ENCODE data around the gene WDR20.

DNA sequence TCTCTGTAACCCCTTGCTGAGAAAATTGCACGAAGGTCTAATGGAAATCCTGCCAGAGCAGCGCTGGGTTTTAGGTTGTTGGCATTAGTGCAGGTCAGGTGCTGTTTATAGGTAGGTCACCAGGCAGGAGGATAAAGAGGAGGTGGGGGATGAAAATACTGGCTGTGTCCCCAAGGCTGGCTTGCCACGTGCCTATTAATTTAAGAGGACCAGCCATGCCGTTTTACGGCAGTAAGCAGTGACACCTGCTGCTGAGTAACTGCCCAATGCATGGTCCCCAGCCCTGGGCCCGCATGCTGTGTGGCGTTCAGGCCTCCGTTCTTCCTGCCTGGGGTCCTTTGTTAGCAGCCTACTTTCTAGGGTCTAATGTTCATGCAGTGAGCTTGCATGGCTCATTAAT, 67.2 kb downstream of the WDR20 start:
- TF ChIP-seq POLR2A (IDR thresholded peaks at IDR 0.05) (no peak), CTCF (IDR thresholded peaks at IDR 0.05) (no peak), EP300 (IDR thresholded peaks at IDR 0.05) (no peak), POLR2AphosphoS5 (IDR thresholded peaks at IDR 0.05) (no peak)

Measured in sigmoid colon (tissue), 4 donors.